ENCODE data around the gene SYT3.

SYT3 gene, protein sequence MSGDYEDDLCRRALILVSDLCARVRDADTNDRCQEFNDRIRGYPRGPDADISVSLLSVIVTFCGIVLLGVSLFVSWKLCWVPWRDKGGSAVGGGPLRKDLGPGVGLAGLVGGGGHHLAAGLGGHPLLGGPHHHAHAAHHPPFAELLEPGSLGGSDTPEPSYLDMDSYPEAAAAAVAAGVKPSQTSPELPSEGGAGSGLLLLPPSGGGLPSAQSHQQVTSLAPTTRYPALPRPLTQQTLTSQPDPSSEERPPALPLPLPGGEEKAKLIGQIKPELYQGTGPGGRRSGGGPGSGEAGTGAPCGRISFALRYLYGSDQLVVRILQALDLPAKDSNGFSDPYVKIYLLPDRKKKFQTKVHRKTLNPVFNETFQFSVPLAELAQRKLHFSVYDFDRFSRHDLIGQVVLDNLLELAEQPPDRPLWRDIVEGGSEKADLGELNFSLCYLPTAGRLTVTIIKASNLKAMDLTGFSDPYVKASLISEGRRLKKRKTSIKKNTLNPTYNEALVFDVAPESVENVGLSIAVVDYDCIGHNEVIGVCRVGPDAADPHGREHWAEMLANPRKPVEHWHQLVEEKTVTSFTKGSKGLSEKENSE

DNA sequence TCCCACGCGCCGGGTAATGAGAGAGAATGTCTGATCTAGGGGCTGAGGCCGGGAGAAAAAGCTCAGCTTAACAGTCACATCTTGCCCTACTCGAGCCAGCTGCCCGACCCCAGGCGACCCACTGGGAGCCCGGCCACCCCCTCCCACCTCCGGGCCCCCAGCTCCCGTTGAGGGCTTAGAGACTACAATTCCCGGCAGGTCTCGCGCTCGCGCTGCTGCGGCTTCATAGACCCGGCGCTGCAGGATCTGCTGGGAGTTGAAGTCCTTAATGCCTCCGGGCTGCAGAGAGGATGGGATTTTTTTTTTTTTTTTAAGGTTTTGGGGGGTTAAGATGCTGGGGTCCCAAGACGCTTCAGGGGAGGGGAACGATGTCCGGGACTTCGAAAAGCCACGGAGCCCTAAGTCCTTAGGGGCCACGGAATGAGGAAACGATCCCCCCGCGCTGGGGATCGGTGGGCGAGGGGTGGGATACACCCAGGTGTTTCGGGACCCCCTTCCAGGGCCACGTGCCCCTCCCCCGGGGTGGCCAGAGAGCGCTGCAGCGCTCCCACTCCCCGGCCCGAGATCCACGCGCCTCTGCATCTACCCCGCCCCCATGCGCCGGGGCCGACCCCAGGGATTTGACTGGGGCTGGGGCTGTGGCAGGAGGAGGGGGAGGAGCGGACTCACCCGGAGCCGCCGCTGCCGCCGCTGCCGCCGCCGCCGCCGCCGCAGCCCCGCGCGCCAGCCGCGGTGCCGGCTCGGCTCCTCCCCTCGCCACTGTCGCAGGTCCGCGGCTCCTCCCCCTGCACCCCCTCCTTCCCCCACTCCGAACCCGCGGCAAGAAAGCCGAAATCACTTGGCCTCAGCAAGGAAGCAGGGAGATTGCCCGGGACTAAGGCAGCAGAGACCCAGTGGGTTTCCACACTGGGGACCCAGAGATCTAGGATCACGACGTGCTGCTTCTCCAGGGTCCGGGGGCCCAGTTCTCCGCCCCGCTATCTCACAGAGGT is at the start of gene SYT3:
TSS of gene SYT3 (minus strand) at position 761 of the 992 bp plus-strand sequence. CDS start 2,470 bp downstream, outside the sequence.
- peak in 56 of 58 donors; percentile 1 to 86 (median 56) for DNase-seq

DNA sequence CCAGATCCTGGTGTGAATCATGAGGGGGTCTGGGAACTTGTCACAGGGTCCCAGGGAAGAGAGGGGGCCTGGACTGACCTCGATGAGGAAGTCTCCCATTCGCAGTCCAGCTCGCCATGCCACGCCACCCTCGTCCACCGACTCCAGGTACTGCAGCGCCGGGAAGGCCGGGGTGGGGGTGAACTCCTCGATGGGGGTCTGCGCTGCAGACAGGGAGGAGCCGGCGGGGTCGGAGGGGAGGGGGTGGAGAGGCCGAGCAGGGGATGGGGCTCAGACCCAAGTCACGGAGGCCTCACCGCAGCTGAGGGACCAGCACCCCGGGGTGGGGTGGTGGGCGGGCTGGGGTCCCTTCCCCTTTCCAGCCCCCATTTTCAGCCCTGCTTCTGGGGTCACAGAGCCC is 49.1 kb upstream of the SYT3 start:
- no peak for DNase-seq

DNA sequence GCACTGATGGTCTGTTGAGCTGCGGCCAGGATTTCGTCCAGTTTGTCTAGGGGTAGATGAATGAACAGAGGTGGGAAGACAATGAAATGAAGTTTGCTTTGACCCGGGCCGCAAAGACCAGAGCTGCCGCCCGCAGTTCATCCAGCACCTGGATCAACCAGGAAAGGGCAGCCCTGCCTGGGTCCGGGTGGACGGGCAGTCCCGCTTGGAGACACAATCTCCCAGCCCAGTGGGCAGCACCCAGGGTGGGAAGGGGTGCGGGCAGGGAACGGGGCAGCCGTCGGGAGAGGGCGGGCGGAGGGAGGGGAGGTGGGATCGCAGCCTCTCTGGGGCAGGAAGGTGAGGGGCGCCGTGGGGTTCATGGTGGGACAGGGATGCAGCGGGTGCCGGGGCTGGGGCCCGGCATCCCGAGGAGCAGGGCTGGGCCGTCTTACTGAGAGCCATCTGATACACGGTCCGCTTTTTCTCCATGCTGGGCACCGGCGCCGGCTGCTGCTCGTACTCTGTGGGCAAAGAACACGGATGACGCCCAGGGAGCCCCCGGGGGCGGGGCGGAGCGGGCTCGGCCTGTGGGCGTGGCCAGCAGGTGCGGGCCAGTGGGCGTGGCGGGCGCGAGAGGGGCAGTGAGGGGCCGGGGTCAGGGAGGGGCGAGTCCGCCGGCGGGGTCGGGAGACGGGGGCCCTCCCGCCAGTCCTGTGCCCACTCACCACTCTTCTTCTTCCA is 46.8 kb upstream of the SYT3 start:
- DNase-seq = peak in 1 of 58 donors; percentile 21

DNA sequence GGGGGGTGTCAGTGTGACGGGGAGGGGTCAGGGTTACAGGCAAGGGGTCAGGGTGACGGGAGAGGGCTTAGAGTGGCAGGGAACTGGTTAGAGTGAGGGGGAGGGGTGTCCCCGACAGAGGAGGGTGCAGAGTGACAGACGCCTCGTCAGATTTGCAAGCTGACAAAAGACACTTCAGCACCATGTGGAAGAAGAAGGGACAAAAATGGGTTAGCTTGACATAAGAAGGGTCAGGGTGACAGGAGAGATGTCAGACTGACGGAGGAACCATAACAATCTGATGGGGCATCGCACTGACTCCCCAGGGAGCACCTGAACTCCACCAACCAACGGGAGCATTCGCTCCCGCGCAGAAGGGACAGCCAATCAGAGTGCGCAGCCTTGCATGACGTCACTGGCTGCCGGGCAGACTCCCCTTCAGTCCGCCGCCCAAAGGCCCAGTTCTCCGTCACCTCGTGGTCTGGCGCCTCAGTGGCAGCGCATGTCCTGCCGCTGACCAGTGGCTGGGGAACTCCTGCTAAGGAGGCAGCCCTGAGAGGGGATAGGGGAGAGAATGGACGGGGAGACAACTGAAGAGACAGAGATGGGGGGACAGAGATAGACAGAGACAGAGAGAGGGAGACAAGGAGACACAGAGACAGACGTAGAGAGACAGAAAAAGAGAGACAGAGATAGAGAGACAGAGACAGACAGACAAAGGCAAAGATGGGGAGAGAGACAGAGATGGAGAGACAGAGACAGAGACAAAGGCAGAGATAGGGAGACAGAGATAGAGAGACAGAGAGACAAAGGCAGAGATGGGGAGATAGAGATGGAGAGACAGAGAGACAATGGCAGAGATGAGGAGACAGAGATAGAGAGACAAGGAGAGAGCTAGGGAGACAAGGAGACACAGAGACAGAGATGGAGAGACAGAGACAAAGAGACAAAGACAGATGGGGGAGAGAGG is 39.8 kb upstream of the SYT3 start:
- peak in 56 of 58 donors; percentile 2 to 91 (median 63) for DNase-seq

DNA sequence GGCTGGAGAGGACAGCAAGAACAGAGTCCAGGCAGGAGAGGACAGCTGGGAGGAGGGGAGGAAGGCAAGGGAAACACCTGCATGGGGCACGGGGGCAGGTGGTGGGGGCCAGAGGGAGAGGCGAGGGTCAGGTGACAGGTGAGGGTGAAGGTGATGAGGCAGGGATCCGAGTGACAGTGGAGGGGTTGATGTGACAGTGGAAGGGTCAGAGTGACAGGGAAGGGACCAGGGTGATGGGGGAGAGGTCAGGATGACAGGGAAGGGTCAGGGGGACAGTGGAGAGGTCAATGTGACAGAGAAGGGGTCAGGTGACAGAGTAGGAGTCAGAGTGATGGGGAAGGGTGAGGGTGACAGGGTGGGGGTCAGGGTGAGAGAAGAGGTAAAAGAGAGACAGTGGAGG is 38.6 kb upstream of the SYT3 start:
- DNase-seq = no peak

DNA sequence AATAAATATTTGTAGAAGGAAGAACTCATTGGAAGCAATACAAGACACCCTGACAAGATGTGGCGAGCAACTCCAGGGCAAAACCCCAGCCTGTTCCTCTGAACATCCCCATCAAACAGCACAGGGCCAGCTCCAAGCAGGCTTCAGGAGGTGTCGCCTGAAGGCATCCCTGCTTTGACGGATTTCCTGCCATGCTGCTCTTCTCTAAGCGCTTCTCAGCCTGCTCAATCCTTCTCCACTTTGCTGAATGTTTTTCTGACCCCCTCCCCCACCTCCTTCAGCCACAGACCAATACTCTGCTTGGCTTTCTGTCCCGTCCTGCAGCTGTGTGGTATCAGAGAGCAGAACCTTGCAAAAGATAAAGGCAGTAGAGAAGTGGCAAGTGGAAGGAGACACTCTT is 38.0 kb upstream of the SYT3 start:
- DNase-seq = no peak

DNA sequence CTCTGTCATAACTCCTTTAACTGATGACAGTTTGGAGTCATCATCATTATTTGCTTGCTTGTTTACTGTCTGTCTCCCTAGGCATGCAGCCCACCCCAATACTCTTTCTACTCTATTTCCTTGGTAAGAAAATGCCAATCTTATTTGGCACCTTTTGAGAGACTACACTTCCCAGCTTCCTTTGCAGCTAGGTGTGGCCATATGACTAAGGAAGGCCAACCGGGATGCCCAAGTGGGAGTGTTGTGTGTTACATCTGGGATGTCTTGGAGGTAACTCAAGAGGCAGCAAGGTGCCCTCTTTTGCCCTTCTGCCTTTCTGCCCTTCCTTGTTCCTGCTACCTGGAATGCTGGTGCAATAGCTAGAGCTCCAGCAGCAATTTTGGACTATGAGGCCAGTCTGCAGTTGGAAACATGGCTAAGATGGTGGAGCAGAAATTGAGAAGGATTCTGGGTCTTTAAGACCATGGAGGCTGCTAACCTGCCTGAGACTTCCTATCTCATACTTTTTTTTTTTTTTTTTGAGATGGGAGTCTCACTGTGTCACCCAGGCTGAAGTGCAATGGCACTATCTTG is 37.0 kb upstream of the SYT3 start:
- DNase-seq = no peak

DNA sequence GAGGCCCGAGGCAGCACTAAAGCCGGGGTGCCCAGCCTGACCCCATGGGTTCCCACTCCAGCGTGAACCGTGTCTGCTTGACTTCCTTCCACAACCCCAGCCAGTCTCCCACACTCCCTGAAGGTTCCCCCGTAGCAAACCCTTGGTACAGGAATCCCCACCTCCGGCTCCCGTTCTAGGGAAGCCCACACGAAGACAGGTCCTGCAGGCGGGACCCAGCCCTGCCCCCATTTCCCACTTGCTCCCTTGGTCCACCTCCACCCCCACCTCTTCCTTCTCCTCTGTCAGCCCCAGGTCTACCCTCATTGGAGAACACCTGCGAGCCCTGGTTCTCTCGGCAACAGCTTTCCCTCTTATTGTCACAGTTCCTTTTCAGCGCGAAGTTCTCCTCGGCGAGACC is 33.4 kb upstream of the SYT3 start:
- no peak for DNase-seq

DNA sequence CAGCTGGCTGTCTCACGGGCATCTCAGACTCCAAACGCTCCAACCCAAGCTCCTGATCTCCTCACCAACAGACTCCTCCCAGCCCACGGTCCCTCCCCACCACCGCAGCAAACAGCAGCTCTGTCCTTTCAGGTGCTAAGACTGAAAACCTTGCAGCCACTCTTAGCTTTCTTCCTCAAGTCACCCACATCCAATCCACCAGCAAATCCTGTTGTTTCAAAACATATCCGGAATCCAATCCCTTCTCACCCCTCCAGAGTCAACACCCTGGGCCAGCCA is 30.4 kb upstream of the SYT3 start:
- peak in 1 of 58 donors; percentile 35 for DNase-seq

DNA sequence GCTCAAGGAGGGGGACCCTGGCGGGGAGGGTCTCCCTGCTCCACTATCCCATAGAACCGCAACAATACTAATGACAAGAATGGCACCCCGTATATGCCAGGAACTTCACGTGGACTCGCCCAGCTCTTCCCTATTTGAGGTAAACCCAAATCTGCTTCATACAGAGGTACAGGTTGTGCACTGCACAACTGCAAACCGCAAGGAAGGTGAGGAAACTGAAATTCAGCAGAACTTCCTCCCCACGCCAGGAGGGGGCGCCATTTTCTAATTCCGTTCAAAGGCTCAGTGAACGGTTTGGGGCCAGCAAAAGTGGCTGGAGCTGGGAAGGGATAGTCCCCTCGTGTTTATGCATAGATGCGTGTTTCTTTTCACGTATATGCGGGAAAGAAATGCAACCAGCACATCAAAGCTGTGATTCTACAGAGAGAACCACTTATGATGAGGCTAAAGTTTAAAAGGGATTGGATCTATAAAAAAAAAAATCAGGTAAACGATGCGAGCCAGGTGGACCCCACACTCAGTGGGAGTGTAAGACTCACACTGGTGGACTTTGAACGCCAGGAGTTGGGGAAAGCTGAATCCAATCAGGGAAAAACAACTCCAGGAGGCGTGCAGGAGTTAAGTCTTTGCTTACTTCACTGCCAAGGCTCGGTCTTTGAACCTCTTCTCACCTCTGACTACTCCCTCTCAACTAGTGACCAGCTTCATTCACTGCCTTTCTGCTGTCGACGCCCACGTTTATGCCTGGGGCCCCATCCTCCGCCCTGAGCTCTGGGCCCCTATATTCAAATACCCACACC is 29.8 kb upstream of the SYT3 start:
- peak in 26 of 58 donors; percentile 5 to 61 (median 20) for DNase-seq

DNA sequence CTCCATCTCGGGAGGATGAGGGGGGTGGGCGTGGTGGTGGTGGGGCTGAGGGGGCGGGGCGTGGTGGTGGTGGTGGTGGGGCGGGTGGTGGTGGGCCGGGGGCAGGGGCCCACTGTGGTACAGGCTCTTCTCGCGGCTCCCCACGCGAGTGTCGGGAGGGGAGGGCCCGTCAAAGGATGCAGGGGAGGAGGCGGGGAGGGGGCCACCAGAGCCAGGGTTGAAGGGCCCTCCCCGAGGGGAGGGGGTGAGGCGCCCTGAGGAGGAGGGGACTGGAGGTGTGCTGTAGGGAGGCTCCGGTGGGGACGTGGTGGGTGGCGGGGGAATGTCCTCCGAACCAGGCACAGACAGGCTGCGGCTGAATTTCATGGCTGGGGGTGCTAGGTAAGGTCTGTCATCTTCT is 29.2 kb upstream of the SYT3 start:
- DNase-seq = no peak

DNA sequence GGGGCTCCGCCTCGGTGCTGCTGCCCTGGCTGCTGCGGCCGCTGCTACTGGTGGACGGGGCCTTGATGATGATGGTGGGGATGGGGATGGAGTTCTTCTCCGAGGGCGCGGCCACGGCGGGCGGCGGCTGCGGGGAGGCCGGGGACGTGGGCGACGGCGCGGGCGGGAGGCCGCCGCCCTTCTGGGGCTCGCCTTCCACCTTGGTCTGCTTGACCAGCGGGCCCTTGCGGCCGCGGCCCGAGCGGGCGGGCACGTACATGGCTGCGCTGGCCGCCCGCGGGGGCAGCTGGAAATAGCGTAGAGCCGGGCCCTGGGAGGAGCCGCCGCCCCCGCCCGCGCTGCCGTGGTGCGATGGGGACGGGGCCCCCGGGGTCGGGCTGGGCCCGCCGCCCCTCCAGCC is 28.7 kb upstream of the SYT3 start:
- no peak for DNase-seq

DNA sequence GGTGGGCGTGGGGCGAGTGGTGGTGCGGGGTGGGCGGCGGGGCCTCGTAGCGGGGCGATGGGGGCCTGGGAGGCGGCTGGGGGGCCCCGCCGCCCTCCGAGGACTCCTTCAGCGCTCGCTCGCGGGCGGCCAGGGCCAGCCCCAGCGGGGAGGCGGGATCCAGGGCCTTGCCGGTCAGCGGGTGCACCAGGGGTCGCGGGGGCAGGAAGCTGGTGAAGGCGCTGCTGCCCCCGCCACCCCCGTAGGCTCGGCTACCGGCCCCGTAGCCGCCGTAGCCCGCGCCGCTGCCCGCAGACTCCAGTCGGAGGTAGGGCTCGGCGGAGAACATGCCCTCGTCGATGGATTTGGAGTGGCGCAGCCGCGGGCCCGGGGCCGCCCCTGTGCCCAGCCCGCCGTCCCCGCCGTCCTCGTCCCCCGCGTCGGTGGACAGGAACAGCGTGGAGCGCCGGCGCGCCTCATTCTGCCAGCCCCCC is 28.1 kb upstream of the SYT3 start:
- no peak for DNase-seq

DNA sequence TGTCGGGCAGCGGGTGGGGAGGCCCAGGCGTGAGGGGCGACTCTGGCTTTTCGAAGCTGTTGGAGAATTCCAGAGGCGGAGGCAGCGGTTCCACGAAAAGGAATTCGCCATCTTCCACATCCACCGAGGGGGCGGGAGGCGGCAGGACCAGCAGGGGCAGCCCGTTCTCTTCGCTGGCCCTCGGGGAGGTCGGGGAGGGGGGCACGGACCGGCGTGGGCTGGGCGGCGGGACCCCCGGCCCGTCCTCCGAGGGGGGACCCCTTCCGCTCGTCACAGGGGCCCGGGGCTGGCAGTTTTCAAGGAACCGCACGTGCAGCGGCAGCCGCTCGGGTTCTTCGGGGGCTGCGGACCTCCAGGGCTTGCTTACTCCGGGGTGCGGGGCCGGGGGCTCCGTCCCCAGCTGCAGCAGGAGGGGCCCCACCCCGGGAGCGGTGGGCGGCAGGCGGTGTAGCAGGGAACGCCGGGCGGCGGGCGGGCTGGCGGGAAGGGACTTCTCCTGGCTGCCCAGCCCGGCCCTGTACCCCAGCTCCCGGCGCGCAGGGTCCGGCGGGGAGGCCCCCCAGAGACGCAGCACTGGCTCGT is 27.6 kb upstream of the SYT3 start:
- DNase-seq = no peak

DNA sequence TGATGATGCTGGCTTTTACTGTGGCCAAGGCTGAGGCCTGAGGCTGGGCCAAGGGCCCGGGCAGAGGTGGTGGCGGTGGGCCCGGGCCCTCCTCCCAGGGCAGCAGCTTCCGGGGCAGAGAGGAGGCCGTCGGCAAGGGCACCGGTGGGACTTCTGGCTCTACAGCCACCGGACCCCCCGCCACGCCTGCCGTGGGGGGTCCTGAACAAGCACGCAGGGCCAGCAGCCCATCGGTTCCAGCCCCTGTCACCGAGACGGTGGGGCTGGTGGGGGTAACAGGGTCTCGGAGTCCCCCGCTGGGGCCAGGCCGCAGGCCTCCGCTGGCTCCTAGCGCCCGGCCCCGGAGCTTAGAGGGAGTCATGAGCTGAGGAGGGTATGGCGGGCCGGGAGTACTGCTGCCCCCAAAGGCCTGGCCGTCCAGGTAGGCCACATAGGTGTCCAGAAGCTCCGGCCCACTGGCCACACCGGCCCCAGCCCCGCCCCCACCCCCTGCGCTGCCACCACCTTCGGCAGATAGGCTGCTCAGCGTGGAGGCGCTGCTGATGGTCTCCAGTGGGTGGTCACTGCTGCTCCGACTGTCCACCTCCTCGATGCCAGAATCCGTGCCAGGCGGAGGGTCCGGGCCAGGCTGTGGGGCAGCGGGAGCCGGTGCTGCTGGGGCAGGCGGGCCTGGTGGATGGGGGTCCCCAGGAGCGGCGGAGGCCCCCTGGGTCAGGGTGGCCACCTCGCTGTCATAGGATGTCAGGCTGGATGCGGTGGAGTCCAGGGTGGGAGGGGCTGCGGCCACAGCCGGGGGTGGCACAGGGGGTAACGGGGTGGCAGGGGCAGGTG is 26.9 kb upstream of the SYT3 start:
- DNase-seq = no peak

DNA sequence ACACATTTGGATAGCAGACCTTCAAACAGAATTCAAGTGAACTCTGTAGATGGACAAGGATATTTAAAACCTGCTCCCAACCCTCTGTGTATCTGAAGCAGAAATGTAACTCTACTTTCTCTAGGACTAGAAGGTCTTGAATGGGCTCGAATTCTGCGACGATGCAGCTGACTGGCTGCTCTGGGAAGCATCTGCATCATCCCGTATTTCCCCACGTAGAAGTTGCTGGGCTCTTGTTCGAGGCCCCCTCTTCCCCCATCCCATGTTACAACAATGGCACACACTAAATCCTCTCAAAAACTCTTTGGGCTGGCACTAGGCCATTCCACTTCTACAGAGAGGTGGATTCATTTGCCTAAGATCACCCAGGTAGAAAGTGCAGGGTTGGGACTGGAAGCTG is 24.5 kb upstream of the SYT3 start:
- DNase-seq = no peak

DNA sequence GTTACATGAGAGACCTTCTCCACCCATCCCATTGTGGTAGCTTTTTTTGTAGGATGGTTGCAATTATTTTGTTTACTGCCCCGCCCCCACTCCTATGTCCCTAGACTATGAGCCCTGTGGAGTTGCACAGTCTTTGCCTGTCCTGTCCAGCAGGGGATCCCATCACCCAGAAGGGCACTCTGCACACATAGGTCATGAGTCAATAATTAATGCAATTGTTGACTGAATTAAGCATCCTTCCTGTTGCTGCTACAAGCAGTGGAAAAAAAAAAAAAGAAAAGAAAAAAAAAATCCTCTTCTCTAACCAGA is 23.8 kb upstream of the SYT3 start:
- DNase-seq = no peak

Data from anterior cingulate cortex (tissue), 58 donors.